ENCODE data around the gene ASCL1. TPM values are rescaled to one million over a fixed set of nuclear protein-coding genes. Genes with fewer than 3 reads are reported as not detected.
A peak's percentile ranks its signal among the peaks of the same experiment; 100 is the strongest.

ASCL1 gene
- total and polyA plus RNA-seq, 7 donors = 0.01 to 0.03 TPM; not detected in 5

GRCh38 chr12:102933168-102933567 is 24.3 kb upstream of the ASCL1 start:
- ATAC-seq = no peak
- no peak for TF ChIP-seq CTCF (IDR thresholded peaks at IDR 0.05)
- Histone ChIP-seq H3K36me3 (ENCODE audit: insufficient read depth in 1 of 2, low read depth in 1 of 2) (no peaks in the 10 kb centered on the region), H3K27me3 (ENCODE audit: insufficient read depth in 3 of 3, low read length in 2 of 3) (no peaks in the 10 kb centered on the region), H3K4me3 (no peak overlapping the region), H3K9me3 (no peaks in the 10 kb centered on the region), H3K27ac (no peak overlapping the region), H3K4me1 (no peaks in the 10 kb centered on the region)
- 46 to 59% (median 56%) methylated on average over 1 of the region's 1 CpG for WGBS, 3 donors
- no peak for DNase-seq
- intact Hi-C loops (cut with DNase I) = no loop called here

GRCh38 chr12:102939059-102939458 is 18.4 kb upstream of the ASCL1 start:
- H3K4me1 ChIP-seq = no peaks in the 10 kb centered on the region
- H3K27me3 ChIP-seq (ENCODE audit: insufficient read depth in 3 of 3, low read length in 2 of 3) = no peaks in the 10 kb centered on the region
- H3K4me3 ChIP-seq = no peak overlapping the region
- DNase-seq (no peak), ATAC-seq (no peak)
- no peak overlapping the region for H3K27ac ChIP-seq
- intact Hi-C loops (cut with DNase I) = no loop called here
- 47 to 61% (median 54%) methylated on average over 2 of the region's 2 CpGs for WGBS, 3 donors
- no peaks in the 10 kb centered on the region for H3K9me3 ChIP-seq
- TF ChIP-seq CTCF (IDR thresholded peaks at IDR 0.05) = no peak
- H3K36me3 ChIP-seq (ENCODE audit: insufficient read depth in 1 of 2, low read depth in 1 of 2) = no peaks in the 10 kb centered on the region

GRCh38 chr12:102939670-102940222 is 17.7 kb upstream of the ASCL1 start:
- Histone ChIP-seq H3K9me3 (no peaks in the 10 kb centered on the region), H3K36me3 (ENCODE audit: insufficient read depth in 1 of 2, low read depth in 1 of 2) (no peaks in the 10 kb centered on the region), H3K4me3 (no peak overlapping the region), H3K4me1 (no peaks in the 10 kb centered on the region), H3K27me3 (ENCODE audit: insufficient read depth in 3 of 3, low read length in 2 of 3) (no peaks in the 10 kb centered on the region), H3K27ac (no peak overlapping the region)
- ATAC-seq (no peak), DNase-seq (no peak)
- intact Hi-C loops (cut with DNase I) = no loop called here
- WGBS, 3 donors = 70 to 81% (median 73%) methylated on average over 2 of the region's 2 CpGs
- no peak for TF ChIP-seq CTCF (IDR thresholded peaks at IDR 0.05)

GRCh38 chr12:102946042-102946441 is 11.4 kb upstream of the ASCL1 start:
- Histone ChIP-seq H3K4me1 (no peaks in the 10 kb centered on the region), H3K4me3 (no peak overlapping the region), H3K36me3 (ENCODE audit: insufficient read depth in 1 of 2, low read depth in 1 of 2) (no peaks in the 10 kb centered on the region), H3K27ac (no peak overlapping the region), H3K9me3 (no peaks in the 10 kb centered on the region), H3K27me3 (ENCODE audit: insufficient read depth in 3 of 3, low read length in 2 of 3) (peaks cover 4 to 11% (median 7%) of the 10 kb centered on the region in 3 donors)
- no peak for TF ChIP-seq CTCF (IDR thresholded peaks at IDR 0.05)
- no peak for ATAC-seq
- no peak for DNase-seq
- 31 to 40% (median 33%) methylated on average over 2 of the region's 2 CpGs for WGBS, 3 donors
- intact Hi-C loops (cut with DNase I) = loop anchor here in 1 of 2 donors (5.0 kb wide), 1 partner anchor 601 kb away; no protein-coding TSS in a partner anchor

- Histone ChIP-seq H3K4me1 (no peaks in the 10 kb centered on the region), H3K36me3 (ENCODE audit: insufficient read depth in 1 of 2, low read depth in 1 of 2) (no peaks in the 10 kb centered on the region), H3K9me3 (no peaks in the 10 kb centered on the region), H3K27me3 (ENCODE audit: insufficient read depth in 3 of 3, low read length in 2 of 3) (peaks cover 4 to 29% (median 10%) of the 10 kb centered on the region in 3 donors), H3K27ac (no peak overlapping the region), H3K4me3 (no peak overlapping the region)
- peak; percentile 59 for TF ChIP-seq CTCF (IDR thresholded peaks at IDR 0.05)
- WGBS, 3 donors = 3 to 5% (median 4%) methylated on average over 11 of the region's 11 CpGs
- DNase-seq (peak in 1 of 2 donors; percentile 23), ATAC-seq (no peak)
- intact Hi-C loops (cut with DNase I) = loop anchor here (2.0 to 5.0 kb wide), 2 partner anchors 598 kb away; no protein-coding TSS in a partner anchor
These were observed 8.5 kb upstream of the ASCL1 start for GRCh38 chr12:102948941-102949352.

Data from psoas muscle (tissue), 8 donors.